Measurements from ENCODE around the gene SEC14L1.
"Not testable (repeated sequence)": the region's sequence is repeated elsewhere in the genome, so short reads cannot be mapped to it uniquely, and the experiment has no call there.

SEC14L1 gene

GRCh38 chr17:77140166-77140877, 447 bp upstream of the SEC14L1 start:
- DNase-seq (ENCODE audit: extremely low read depth in 1 of 2, low read depth in 1 of 2): peak; percentile 97 to 99

GRCh38 chr17:77141846-77142449, 1.2 kb downstream of the SEC14L1 start:
- DNase-seq (ENCODE audit: extremely low read depth in 1 of 2, low read depth in 1 of 2): no peak

GRCh38 chr17:77142689-77143088, 1.9 kb downstream of the SEC14L1 start:
- no peak for DNase-seq (ENCODE audit: extremely low read depth in 1 of 2, low read depth in 1 of 2)

GRCh38 chr17:77143306-77143705, 2.5 kb downstream of the SEC14L1 start:
- DNase-seq (ENCODE audit: extremely low read depth in 1 of 2, low read depth in 1 of 2): no peak

- no peak for DNase-seq (ENCODE audit: extremely low read depth in 1 of 2, low read depth in 1 of 2)
Observed at GRCh38 chr17:77144227-77144626, 3.5 kb downstream of the SEC14L1 start.

- no peak for DNase-seq (ENCODE audit: extremely low read depth in 1 of 2, low read depth in 1 of 2)
Observed at GRCh38 chr17:77145224-77145611, 4.4 kb downstream of the SEC14L1 start.

- DNase-seq (ENCODE audit: extremely low read depth in 1 of 2, low read depth in 1 of 2): no peak
Observed at GRCh38 chr17:77145612-77146245, 5.0 kb downstream of the SEC14L1 start.

GRCh38 chr17:77146246-77146632, 5.5 kb downstream of the SEC14L1 start:
- no peak for DNase-seq (ENCODE audit: extremely low read depth in 1 of 2, low read depth in 1 of 2)

GRCh38 chr17:77146882-77147281, 6.1 kb downstream of the SEC14L1 start:
- DNase-seq (ENCODE audit: extremely low read depth in 1 of 2, low read depth in 1 of 2): no peak

GRCh38 chr17:77147357-77147801, 6.6 kb downstream of the SEC14L1 start:
- no peak for DNase-seq (ENCODE audit: extremely low read depth in 1 of 2, low read depth in 1 of 2)

- no peak for DNase-seq (ENCODE audit: extremely low read depth in 1 of 2, low read depth in 1 of 2)
Observed at GRCh38 chr17:77148077-77148939, 7.5 kb downstream of the SEC14L1 start.

- DNase-seq (ENCODE audit: extremely low read depth in 1 of 2, low read depth in 1 of 2): no peak
Observed at GRCh38 chr17:77148940-77149510, 8.3 kb downstream of the SEC14L1 start.

- DNase-seq (ENCODE audit: extremely low read depth in 1 of 2, low read depth in 1 of 2): no peak
Observed at GRCh38 chr17:77150196-77150595, 9.4 kb downstream of the SEC14L1 start.

- DNase-seq (ENCODE audit: extremely low read depth in 1 of 2, low read depth in 1 of 2): no peak
Observed at GRCh38 chr17:77151186-77151585, 10.4 kb downstream of the SEC14L1 start.

GRCh38 chr17:77152056-77152455, 11.3 kb downstream of the SEC14L1 start:
- DNase-seq (ENCODE audit: extremely low read depth in 1 of 2, low read depth in 1 of 2): not testable (repeated sequence)

- DNase-seq (ENCODE audit: extremely low read depth in 1 of 2, low read depth in 1 of 2): no peak
Observed at GRCh38 chr17:77153472-77153871, 12.7 kb downstream of the SEC14L1 start.

- DNase-seq (ENCODE audit: extremely low read depth in 1 of 2, low read depth in 1 of 2): no peak
Observed at GRCh38 chr17:77153999-77154586, 13.3 kb downstream of the SEC14L1 start.

- DNase-seq (ENCODE audit: extremely low read depth in 1 of 2, low read depth in 1 of 2): no peak
Observed at GRCh38 chr17:77155125-77155524, 14.4 kb downstream of the SEC14L1 start.

GRCh38 chr17:77157766-77158165, 17.0 kb downstream of the SEC14L1 start:
- not testable (repeated sequence) for DNase-seq (ENCODE audit: extremely low read depth in 1 of 2, low read depth in 1 of 2)

- no peak for DNase-seq (ENCODE audit: extremely low read depth in 1 of 2, low read depth in 1 of 2)
Observed at GRCh38 chr17:77160091-77160874, 19.5 kb downstream of the SEC14L1 start.

All from activated CD8-positive, alpha-beta memory T cell treated with anti-CD3 and anti-CD28 coated beads for 1 hour (primary cell).